WI38 (cell line): ENCODE data around the gene PARD3.

ENCODE experiments used
- H3K4me3 ChIP-seq: 2 replicates; pipeline ENCODE4 v1.5.1; 2011; ENCODE audit warnings: low read depth, mild to moderate bottlenecking, control low read depth, low read length
- TF ChIP-seq, protein P1 (sequence below): IDR thresholded peaks from 2 replicates; pipeline ENCODE4 v1.5.1; 2012; ENCODE audit warnings: low read depth, mild to moderate bottlenecking, control low read depth, low read length

PARD3 gene

DNA sequence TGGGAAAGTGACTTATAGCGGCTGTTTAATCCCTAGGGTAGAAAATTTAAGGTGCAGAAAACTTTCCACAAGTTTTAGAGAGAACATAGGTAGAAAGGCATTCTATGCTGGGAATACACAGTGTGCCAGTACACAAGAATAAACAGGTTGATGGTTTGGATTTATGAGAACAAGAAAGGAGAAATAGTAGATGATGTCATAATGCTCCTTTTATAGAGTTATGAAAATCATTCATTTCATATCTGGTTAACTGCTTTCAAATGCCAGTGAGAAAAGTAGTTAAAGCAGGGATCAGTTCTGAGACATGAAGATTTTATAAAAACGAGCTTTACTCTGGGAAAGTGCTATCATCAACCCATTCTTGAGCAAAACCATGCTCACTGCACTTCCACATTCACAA, 311.4 kb downstream of the PARD3 start:
- no peak overlapping the region for H3K4me3 ChIP-seq
- TF ChIP-seq, protein P1, sequence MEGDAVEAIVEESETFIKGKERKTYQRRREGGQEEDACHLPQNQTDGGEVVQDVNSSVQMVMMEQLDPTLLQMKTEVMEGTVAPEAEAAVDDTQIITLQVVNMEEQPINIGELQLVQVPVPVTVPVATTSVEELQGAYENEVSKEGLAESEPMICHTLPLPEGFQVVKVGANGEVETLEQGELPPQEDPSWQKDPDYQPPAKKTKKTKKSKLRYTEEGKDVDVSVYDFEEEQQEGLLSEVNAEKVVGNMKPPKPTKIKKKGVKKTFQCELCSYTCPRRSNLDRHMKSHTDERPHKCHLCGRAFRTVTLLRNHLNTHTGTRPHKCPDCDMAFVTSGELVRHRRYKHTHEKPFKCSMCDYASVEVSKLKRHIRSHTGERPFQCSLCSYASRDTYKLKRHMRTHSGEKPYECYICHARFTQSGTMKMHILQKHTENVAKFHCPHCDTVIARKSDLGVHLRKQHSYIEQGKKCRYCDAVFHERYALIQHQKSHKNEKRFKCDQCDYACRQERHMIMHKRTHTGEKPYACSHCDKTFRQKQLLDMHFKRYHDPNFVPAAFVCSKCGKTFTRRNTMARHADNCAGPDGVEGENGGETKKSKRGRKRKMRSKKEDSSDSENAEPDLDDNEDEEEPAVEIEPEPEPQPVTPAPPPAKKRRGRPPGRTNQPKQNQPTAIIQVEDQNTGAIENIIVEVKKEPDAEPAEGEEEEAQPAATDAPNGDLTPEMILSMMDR, result no peak

DNA sequence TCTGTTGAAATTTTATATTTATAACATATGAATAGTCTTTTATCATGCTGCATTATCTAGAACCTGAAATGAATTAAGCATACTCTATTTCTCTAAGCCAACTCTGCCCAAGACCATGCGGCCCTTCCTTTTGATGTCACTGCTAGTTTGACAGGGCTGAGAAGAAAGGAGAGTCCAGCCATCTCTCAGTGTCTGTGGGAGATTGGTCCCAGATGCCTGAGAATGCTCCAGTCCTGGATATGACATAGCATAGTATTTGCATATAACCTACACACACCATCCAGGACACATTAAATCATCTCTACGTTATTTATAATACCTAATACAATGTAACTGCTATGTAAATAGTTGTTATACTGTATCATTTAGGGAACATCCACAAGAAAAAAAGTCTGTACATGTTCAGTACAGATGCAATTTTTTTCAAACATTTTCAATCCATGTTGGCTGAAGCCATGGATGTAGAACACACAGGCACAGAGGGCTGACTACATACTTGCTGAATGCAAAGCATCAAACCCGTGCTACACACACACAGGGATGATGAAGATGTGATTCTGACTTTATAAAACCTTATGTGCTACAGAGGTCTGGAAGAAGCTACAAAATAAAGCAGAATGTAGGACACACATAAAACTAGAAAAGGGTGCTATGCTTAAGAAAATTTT, 315.4 kb downstream of the PARD3 start:
- TF ChIP-seq, protein P1, result no peak
- H3K4me3 ChIP-seq, result no peak overlapping the region

DNA sequence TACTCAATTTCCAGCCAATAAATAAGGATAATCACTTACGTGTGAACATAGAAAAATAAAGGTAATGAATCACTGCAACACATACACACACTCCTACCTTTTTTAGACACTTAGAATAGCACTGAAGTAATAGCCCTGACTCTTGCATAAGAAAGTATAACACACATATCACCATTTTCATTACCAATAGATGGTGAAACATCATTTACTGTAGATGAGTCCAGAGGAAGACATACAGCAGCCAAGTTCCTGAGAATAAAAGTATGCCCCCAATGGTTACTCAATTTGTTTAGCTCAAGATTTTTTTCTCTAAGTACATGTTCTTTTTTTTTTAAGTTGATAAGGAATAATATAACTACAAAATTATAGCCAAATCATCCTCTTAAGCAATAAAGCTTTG, 316.3 kb downstream of the PARD3 start:
- TF ChIP-seq, protein P1, result no peak
- H3K4me3 ChIP-seq, result no peak overlapping the region

DNA sequence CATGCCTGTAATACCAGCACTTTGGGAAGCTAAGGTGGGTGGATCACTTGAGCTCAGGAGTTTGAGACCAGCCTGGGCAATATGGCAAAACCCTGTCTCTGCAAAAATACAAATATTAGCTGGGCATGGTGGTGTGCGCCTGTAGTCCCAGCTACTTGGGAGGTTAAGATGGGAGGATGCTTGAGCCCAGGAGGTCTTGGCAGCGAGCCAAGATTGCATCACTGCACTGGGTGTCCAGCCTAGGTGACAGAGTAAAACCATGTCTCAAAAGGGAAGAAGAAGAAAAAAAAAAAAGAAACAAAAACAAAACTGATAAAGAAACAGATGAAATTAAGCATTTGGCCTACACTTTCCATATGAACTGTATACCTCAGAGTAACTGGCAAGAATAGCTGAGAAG, 319.2 kb downstream of the PARD3 start:
- TF ChIP-seq, protein P1, result no peak
- H3K4me3 ChIP-seq, result no peak overlapping the region

DNA sequence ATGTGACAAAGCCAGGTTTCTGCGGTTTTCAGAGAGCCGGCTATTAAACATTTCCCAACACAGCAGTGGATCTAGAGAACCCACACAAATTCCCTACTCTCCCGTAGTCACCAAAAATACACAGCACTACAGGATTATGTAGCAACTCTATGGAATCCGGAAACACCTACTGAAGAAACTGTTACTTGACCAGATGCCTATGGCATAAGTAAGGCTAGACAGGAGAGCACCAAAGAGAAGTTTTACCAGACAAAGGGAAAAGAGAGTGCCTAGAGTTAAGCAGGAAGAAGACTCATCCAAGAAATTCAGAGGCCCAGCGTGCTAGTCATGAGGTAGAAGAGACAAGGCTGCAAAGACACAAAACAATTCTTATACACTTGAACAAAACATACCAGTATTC, 321.1 kb downstream of the PARD3 start:
- TF ChIP-seq, protein P1, result no peak
- no peak overlapping the region for H3K4me3 ChIP-seq

DNA sequence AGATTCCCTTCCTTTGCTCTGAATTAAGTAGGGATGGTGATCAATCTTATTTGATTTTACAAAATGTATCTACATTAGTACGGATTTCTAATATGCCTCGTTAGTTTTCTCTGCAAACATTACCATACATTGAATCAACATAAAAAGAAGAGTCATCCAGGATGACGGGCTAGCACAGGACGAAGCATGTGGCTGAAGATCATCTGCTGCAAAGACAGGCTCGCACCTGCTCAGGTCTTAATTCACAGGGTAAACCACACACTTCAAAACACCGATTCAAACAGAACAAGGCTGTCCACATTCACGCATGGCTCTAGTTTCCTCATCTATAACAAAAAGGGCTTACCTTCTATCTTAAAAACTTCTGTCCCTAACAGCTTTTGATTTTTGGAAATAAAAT, 323.0 kb downstream of the PARD3 start:
- no peak overlapping the region for H3K4me3 ChIP-seq
- TF ChIP-seq, protein P1, result no peak

DNA sequence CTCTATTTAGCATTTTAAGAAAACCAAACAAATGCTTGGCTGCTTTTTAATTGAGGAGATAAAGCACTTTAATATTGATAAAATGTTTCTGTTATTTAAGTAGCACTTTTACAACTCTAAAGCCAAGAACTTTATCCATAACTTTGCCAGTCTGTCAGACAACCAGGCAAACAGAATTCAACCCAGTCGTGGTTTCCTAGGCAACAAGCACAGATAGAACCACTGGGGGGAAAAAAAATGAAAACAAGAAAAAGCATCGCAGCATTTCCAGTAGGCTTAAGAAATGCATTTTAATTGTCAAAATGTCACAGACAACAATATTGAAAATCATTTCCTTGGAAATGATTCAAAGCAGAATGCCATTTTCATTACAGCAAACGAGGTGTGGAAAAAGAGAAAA, 323.4 kb downstream of the PARD3 start:
- TF ChIP-seq, protein P1, result no peak
- no peak overlapping the region for H3K4me3 ChIP-seq
